Lung (tissue), 12 donors: ENCODE data around the gene DLG2. TPM values are rescaled to one million over a fixed set of nuclear protein-coding genes. Genes with fewer than 3 reads are reported as not detected.
"Not testable (repeated sequence)": the region's sequence is repeated elsewhere in the genome, so short reads cannot be mapped to it uniquely, and the experiment has no call there.

Experiments used
- ATAC-seq: fragments of 200-7000 bp; cut with Tn5 transposase; one replicate; pipeline ENCODE4 v1.9.1; 2020; ENCODE audit warnings: moderate number of reproducible peaks; ENCODE audit not compliant: insufficient read depth, low FRiP score
- DNase-seq, 3 donors: peaks; one replicate each; pipeline ENCODE4 v3.0.0-alpha.2; 2013 to 2017
- H3K27ac ChIP-seq, 2 donors: one replicate each; pipeline ENCODE4 v1.5.1; 2013; ENCODE audit warnings: mild to moderate bottlenecking in 2 of 2, moderate library complexity in 2 of 2, control low read depth in 1 of 2, inconsistent platforms in 1 of 2, low read depth in 1 of 2, low read length in 1 of 2
- H3K27me3 ChIP-seq, 3 donors: one replicate each; pipeline ENCODE4 v1.5.1; 2013; ENCODE audit warnings: low read length in 2 of 3; ENCODE audit not compliant: control insufficient read depth in 3 of 3, insufficient read depth in 3 of 3
- H3K36me3 ChIP-seq, 4 donors: one replicate each; pipeline ENCODE4 v1.5.1; 2013; ENCODE audit warnings: low read length in 4 of 4, mild to moderate bottlenecking in 1 of 4, moderate library complexity in 1 of 4; ENCODE audit not compliant: control insufficient read depth in 4 of 4, insufficient read depth in 4 of 4
- H3K4me1 ChIP-seq, 5 donors: one replicate each; pipeline ENCODE4 v1.5.1; 2013; ENCODE audit warnings: low read length in 5 of 5, mild to moderate bottlenecking in 2 of 5, moderate library complexity in 1 of 5; ENCODE audit not compliant: control insufficient read depth in 5 of 5, insufficient read depth in 5 of 5
- H3K4me3 ChIP-seq: one replicate; pipeline ENCODE4 v1.5.1; 2013; ENCODE audit warnings: mild to moderate bottlenecking, control low read depth, moderate library complexity
- H3K9ac ChIP-seq, 2 donors: one replicate each; pipeline ENCODE4 v1.5.1; 2013; ENCODE audit warnings: low read length in 2 of 2, control low read depth in 1 of 2; ENCODE audit not compliant: insufficient read depth in 1 of 2
- H3K9me3 ChIP-seq, 4 donors: one replicate each; pipeline ENCODE4 v1.5.1; 2013; ENCODE audit warnings: low read length in 3 of 4, mild to moderate bottlenecking in 1 of 4, moderate library complexity in 1 of 4; ENCODE audit not compliant: control insufficient read depth in 4 of 4, insufficient read depth in 3 of 4
- CTCF ChIP-seq: IDR thresholded peaks from 2 replicates; pipeline ENCODE4 v1.5.1; 2012; ENCODE audit warnings: mild to moderate bottlenecking; ENCODE audit errors: control extremely low read depth, extremely low read depth
- WGBS, 2 donors: extraction: QIAGEN DNeasy Blood & Tissue Kit; methylation state at CpG; one replicate each; pipeline ENCODE4 v1.1.7; 2013; 5-methylcytosine and 5-hydroxymethylcytosine counted together
- polyA plus RNA-seq, 2 donors: library from polyadenylated mRNA; stranded (reverse); fragments of 200-250 nt; gene quantifications; one replicate each; pipeline ENCODE4 v1.2.1, GENCODE V29; 2013
- total RNA-seq, 2 donors: library from RNA; depleted of rRNA in 1 of 2; stranded (reverse); fragments of >200 nt in 1 of 2; gene quantifications; one replicate each; pipeline ENCODE4 v1.2.1, GENCODE V29; 2014 to 2021
- donor health status: control.
- donor health status: control.
- donor health status: Bipolar disorder and iron deficiency.
- donor health status: healthy.
- donor health status: DM: yes; HTN: yes; CAD: no.

Gene DLG2
- total and polyA plus RNA-seq, 4 donors, result 0.32 to 24.1 (median 5.4) TPM

GRCh38 chr11:83448686-83449085, 2178.5 kb downstream of the DLG2 start:
- Histone ChIP-seq H3K4me3 (no peak overlapping the region), H3K27me3 (no peaks in the 10 kb centered on the region), H3K27ac (no peak overlapping the region), H3K9ac (no peak overlapping the region), H3K9me3 (no peaks in the 10 kb centered on the region), H3K36me3 (no peaks in the 10 kb centered on the region), H3K4me1 (no peaks in the 10 kb centered on the region)
- 81 to 95% methylated on average over 2 of the region's 2 CpGs for WGBS, 2 donors
- no peak for ATAC-seq
- DNase-seq, result no peak
- no peak for TF ChIP-seq CTCF

- not testable (repeated sequence) for H3K9me3 ChIP-seq, H3K36me3 ChIP-seq, H3K4me1 ChIP-seq, H3K27ac ChIP-seq, H3K27me3 ChIP-seq, ATAC-seq, DNase-seq, H3K9ac ChIP-seq, H3K4me3 ChIP-seq
- WGBS, 2 donors, result 62 to 76% methylated on average over 6 of the region's 6 CpGs
These were observed 2183.3 kb downstream of the DLG2 start for GRCh38 chr11:83443880-83444279.

GRCh38 chr11:83441601-83442000, 2185.5 kb downstream of the DLG2 start:
- H3K9me3 ChIP-seq, result no peaks in the 10 kb centered on the region
- 77 to 84% methylated on average over 2 of the region's 2 CpGs for WGBS, 2 donors
- no peak for DNase-seq

GRCh38 chr11:83441171-83441570, 2186.0 kb downstream of the DLG2 start:
- ATAC-seq, result no peak
- WGBS, 2 donors, result 74 to 80% methylated on average over 4 of the region's 4 CpGs

More at GRCh38 chr11:83441601-83442000, 2185.5 kb downstream of the DLG2 start:
- H3K9ac ChIP-seq, result no peak overlapping the region
- H3K27me3 ChIP-seq, result no peaks in the 10 kb centered on the region
- H3K4me3 ChIP-seq, result no peak overlapping the region
- TF ChIP-seq CTCF, result no peak
- no peaks in the 10 kb centered on the region for H3K36me3 ChIP-seq
- H3K4me1 ChIP-seq, result no peaks in the 10 kb centered on the region
- no peak for ATAC-seq
- H3K27ac ChIP-seq, result no peak overlapping the region

More at GRCh38 chr11:83441171-83441570, 2186.0 kb downstream of the DLG2 start:
- H3K9ac ChIP-seq, result no peak overlapping the region
- no peaks in the 10 kb centered on the region for H3K9me3 ChIP-seq
- TF ChIP-seq CTCF, result no peak
- no peaks in the 10 kb centered on the region for H3K36me3 ChIP-seq
- H3K27me3 ChIP-seq, result no peaks in the 10 kb centered on the region
- DNase-seq, result no peak
- no peak overlapping the region for H3K27ac ChIP-seq
- no peak overlapping the region for H3K4me3 ChIP-seq
- H3K4me1 ChIP-seq, result no peaks in the 10 kb centered on the region
